Heart left ventricle (tissue), 16 donors: ENCODE results near the gene CTRB2. TPM values are rescaled to one million over a fixed set of nuclear protein-coding genes. Genes with fewer than 3 reads are reported as not detected.
A peak's percentile ranks its signal among the peaks of the same experiment; 100 is the strongest.

ENCODE experiments used
- ATAC-seq, 4 donors: fragments of 200-7000 bp; cut with Tn5 transposase; one replicate each; pipeline ENCODE4 v1.9.1; 2020 to 2022; ENCODE audit warnings: moderate library complexity in 4 of 4, mild to moderate bottlenecking in 3 of 4, moderate number of reproducible peaks in 1 of 4
- DNase-seq, 5 donors: peaks; one replicate each; pipeline ENCODE4 v3.0.0-alpha.2; 2020
- H3K27ac ChIP-seq, 12 donors: fragments of 200-600 bp; sonication (generic) in 4 of 12; one replicate each; pipeline versions ENCODE4 v1.5.0 to v1.8.0; 2016 to 2022; ENCODE audit warnings: mild to moderate bottlenecking in 2 of 12
- H3K27me3 ChIP-seq, 9 donors: fragments of 200-600 bp; sonication (generic) in 2 of 9; one replicate each; pipeline versions ENCODE4 v1.5.1 to v1.8.0; 2016 to 2022; ENCODE audit warnings: mild to moderate bottlenecking in 3 of 9
- H3K36me3 ChIP-seq, 9 donors: fragments of 200-600 bp; sonication (generic) in 2 of 9; one replicate each; pipeline versions ENCODE4 v1.5.0 to v1.8.0; 2018 to 2022; ENCODE audit warnings: mild to moderate bottlenecking in 2 of 9
- H3K4me1 ChIP-seq, 12 donors: fragments of 200-600 bp; sonication (generic) in 4 of 12; one replicate each; pipeline versions ENCODE4 v1.5.0 to v1.8.0; 2016 to 2022; ENCODE audit warnings: mild to moderate bottlenecking in 3 of 12
- H3K4me3 ChIP-seq, 12 donors: fragments of 200-600 bp; sonication (generic) in 4 of 12; one replicate each; pipeline versions ENCODE4 v1.5.0 to v1.8.0; 2017 to 2022; ENCODE audit warnings: mild to moderate bottlenecking in 9 of 12, moderate library complexity in 4 of 12
- H3K9me3 ChIP-seq, 12 donors: fragments of 200-600 bp; sonication (generic) in 4 of 12; one replicate each; pipeline versions ENCODE4 v1.5.0 to v1.8.0; 2016 to 2022; ENCODE audit warnings: mild to moderate bottlenecking in 1 of 12
- POLR2A ChIP-seq, 2 donors: fragments of 450-650 bp; IDR thresholded peaks; one replicate each; pipeline ENCODE4 v1.6.1; 2017; ENCODE audit warnings: antibody characterized with exemption in 2 of 2, mild to moderate bottlenecking in 2 of 2, moderate library complexity in 2 of 2
- WGBS, 4 donors: extraction: QIAGEN DNeasy Blood & Tissue Kit in 2 of 4; methylation state at CpG; one replicate each; pipeline versions ENCODE4 v1.1.5 to v1.1.7; 2013 to 2018; 5-methylcytosine and 5-hydroxymethylcytosine counted together
- intact Hi-C, 10 donors: fragments of 100-400 bp; cut with DNase I; formaldehyde crosslinking; loops; one replicate each; pipeline versions ENCODE4 v1.11.1 to v1.14.2; 2022
- polyA plus RNA-seq, 2 donors: library from polyadenylated mRNA; stranded (reverse); fragments of 200-250 nt; gene quantifications; one replicate each; pipeline ENCODE4 v1.2.3, GENCODE V29; 2013
- total RNA-seq, 9 donors: library from RNA; depleted of rRNA in 2 of 9; stranded (reverse); fragments of >200 nt in 2 of 9; fragmentation: NEBNext Ultra II Directional in 3 of 9; extraction: Animal tissue kit (Norgen Biotek cat#: 25700) in 3 of 9; gene quantifications; one replicate each; pipeline versions ENCODE4 v1.1.0 to v1.2.4, GENCODE V29; 2016 to 2023
- TF ChIP-seq, protein P1 (sequence below), 12 donors: fragments of 200-600 bp; sonication (generic) in 4 of 12; IDR thresholded peaks; one replicate each; pipeline versions ENCODE4 v1.5.0 to v1.8.0; 2018 to 2022; ENCODE audit warnings: antibody characterized with exemption in 12 of 12, mild to moderate bottlenecking in 5 of 12
- donor health status: ischemic (EF 13 %, LVEDD 7.1; RV severe dilation, severe dysfunction).
- donor health status: healthy with polysubstance abuse.
- donor health status: DM: no; HTN: yes; CAD: no.
- donor health status: DM: no; HTN: no; CAD: no.
- donor health status: ischemic (EF 25% LVEDD 6.9; RV normal size, moderate dysfunction).
- donor health status: ischemic (EF 25% LVEDD 5.7; RV mildly dilated, moderate dysfunction).
- donor health status: healthy.
- donor health status: DM: yes; HTN: yes; CAD: no.
- donor health status: ischemic (EF 35%, LVEDD 5.7; RV mildly dilated, moderate dysfunction).
- donor health status: nonischemic (EF 11% LVEDD 7.7; RV severe dilation, severe dysfunction).
- donor health status: DM: yes; HTN: yes; CAD: no.
- donor health status: PGD.
- donor health status: ischemic (EF 29% LVEDD 5.4; RV normal size, mild dysfunction).
- donor health status: nonischemic (EF 23%, LVEDD 6.1; RV moderate dilation, normal function).

Gene CTRB2
- total and polyA plus RNA-seq, 11 donors, result 0.51 to 3.7 (median 2.5) TPM; not detected in 5

DNA sequence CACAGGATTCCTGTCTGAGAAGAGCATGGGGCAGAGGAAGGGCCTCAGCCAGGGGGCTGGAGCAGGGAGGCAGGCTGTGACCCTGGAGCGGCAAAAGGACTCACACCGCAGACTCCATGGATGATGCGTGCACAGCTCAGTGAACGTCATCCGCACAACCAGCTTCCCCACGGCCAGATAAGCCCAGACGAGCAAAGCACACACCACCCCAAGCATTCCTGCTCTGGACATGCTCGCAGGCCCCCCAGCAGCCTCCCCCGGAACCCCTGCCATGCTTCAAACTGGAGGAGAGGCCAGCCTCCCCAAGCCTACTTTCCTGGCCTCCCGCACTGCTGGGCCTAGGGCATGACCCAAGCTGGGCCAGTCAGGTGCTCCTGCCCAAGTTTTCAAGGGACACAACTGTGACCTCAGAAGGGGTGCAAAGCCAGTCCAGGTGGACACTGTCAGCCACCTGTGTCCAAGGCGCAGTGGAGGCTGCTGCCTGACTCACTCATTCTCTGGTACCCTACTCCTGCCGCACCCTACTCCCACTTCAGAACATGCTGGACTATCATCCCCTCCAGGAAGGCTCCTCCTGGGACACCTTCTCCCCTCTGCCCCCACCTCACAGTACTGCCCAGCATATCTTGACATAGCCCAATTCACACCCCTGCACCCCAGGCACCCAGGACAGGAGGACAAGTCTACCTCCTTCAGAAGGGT lies 39.7 kb upstream of the CTRB2 start:
- H3K4me1 ChIP-seq, result peaks cover 34 to 95% (median 79%) of the 10 kb centered on the region in 12 donors
- H3K27ac ChIP-seq, result peak overlapping the region in 11 of 12 donors; percentile 86 to 99 (median 95)
- ATAC-seq (no peak), DNase-seq (peak in 1 of 5 donors; percentile 53)
- WGBS, 4 donors, result 66 to 95% (median 71%) methylated on average over 8 to 12 of the region's 12 CpGs
- no peak for TF ChIP-seq POLR2A (IDR thresholded peaks at IDR 0.05)
- TF ChIP-seq, protein P1, sequence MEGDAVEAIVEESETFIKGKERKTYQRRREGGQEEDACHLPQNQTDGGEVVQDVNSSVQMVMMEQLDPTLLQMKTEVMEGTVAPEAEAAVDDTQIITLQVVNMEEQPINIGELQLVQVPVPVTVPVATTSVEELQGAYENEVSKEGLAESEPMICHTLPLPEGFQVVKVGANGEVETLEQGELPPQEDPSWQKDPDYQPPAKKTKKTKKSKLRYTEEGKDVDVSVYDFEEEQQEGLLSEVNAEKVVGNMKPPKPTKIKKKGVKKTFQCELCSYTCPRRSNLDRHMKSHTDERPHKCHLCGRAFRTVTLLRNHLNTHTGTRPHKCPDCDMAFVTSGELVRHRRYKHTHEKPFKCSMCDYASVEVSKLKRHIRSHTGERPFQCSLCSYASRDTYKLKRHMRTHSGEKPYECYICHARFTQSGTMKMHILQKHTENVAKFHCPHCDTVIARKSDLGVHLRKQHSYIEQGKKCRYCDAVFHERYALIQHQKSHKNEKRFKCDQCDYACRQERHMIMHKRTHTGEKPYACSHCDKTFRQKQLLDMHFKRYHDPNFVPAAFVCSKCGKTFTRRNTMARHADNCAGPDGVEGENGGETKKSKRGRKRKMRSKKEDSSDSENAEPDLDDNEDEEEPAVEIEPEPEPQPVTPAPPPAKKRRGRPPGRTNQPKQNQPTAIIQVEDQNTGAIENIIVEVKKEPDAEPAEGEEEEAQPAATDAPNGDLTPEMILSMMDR (IDR thresholded peaks at IDR 0.05), result no peak
- H3K27me3 ChIP-seq, result peaks cover 0 to 32% (median 0%) of the 10 kb centered on the region in 9 donors
- no peak overlapping the region for H3K4me3 ChIP-seq
- H3K9me3 ChIP-seq, result no peaks in the 10 kb centered on the region
- intact Hi-C loops, result loop anchor here in 1 of 10 donors (5.0 kb wide), 1 partner anchor 61 kb away; no protein-coding TSS in a partner anchor
- H3K36me3 ChIP-seq, result peaks cover 0 to 14% (median 8%) of the 10 kb centered on the region in 9 donors

DNA sequence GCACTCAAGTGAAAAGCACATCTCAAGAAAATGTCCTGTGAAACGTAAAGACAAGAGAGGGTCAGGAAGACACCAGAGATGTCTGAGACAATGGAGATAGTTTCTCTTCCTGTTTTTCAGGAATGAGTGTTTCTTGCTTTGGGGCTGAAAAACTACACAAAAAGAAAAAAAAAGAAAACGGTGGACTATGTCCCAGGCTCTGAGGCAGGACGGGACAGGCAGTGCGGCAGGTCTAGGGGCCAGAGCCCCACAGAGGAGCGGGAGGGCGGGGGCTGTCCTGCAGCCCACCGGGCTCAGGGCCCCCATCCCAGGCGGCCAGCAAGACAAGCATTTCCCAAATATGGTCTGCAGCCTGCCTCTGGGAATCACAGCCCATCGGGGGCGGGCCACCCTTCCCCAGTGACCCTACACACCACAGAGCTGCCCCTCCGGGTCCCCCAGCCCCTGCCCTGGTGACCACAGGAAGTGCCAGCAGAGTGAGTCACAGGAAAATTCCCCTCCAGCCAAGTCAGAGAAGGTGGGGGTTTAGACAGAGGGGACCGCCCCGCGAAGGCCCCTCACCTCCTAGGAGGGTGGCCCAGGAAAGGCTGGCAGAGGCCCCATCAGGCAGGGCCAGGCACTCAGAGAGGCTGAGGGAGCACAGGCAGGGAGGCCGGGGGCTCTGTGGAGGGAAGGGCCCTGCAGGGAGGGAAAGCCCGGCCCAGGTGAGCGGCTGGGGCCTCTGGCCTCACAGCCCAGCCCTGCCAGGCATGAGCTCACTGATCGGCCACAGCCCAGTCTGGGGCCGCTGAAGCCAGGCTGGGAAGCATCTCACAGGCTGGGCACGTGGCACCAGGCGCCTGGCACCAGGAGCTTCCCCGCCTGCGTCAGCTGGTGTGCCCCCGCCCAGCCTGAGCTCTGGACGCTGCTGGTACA lies 38.1 kb upstream of the CTRB2 start:
- Histone ChIP-seq H3K4me1 (peaks cover 34 to 100% (median 79%) of the 10 kb centered on the region in 12 donors), H3K36me3 (peaks cover 0 to 29% (median 20%) of the 10 kb centered on the region in 9 donors), H3K4me3 (peak overlapping the region in 6 of 12 donors; percentile 6 to 24 (median 16)), H3K27me3 (peaks cover 0 to 18% (median 0%) of the 10 kb centered on the region in 9 donors), H3K9me3 (no peaks in the 10 kb centered on the region), H3K27ac (peak overlapping the region; percentile 60 to 99 (median 94))
- TF ChIP-seq POLR2A (IDR thresholded peaks at IDR 0.05), result peak in 1 of 2 donors; percentile 33
- TF ChIP-seq, protein P1 (IDR thresholded peaks at IDR 0.05), result no peak
- intact Hi-C loops, result loop anchor here in 1 of 10 donors (5.0 kb wide), 1 partner anchor 62 kb away; no protein-coding TSS in a partner anchor
- peak; percentile 81 to 83 (median 83) for ATAC-seq
- peak; percentile 87 to 96 (median 88) for DNase-seq
- 12 to 19% (median 14%) methylated on average over 17 to 25 of the region's 25 CpGs for WGBS, 4 donors

DNA sequence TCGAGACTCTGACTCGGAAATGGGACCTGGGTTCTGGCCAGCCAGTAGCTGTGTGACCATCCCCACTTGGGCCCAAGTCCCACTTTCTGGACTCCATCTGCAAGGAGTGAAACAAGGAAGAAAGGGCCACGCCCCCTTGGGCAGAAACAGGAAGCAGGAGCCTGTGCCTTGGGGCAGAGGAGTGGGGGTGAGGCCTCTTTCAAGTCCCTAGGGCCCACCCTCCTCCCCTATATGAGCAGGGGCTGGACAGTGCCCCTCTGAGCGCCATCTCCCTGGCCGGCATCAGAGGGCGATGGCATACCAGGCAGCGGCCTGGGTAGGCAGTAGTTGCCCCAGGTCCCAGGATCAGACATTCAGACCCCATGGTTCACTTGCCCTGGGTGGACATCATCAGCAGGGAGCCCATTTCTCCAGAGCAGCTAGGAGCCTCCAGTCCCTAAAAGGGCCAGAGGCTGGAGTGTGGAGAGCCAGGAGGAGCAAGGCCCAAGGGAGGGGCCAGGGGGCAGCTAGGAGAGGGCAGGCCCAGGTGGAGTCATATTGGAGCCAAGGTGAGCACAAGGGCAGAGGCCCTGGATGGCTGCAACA lies 37.4 kb upstream of the CTRB2 start:
- no peaks in the 10 kb centered on the region for H3K9me3 ChIP-seq
- WGBS, 4 donors, result 46 to 54% (median 50%) methylated on average over 5 to 7 of the region's 7 CpGs
- H3K4me1 ChIP-seq, result peaks cover 30 to 100% (median 79%) of the 10 kb centered on the region in 12 donors
- TF ChIP-seq, protein P1 (IDR thresholded peaks at IDR 0.05), result no peak
- no peak for TF ChIP-seq POLR2A (IDR thresholded peaks at IDR 0.05)
- peaks cover 0 to 30% (median 21%) of the 10 kb centered on the region in 9 donors for H3K36me3 ChIP-seq
- peaks cover 0 to 10% (median 0%) of the 10 kb centered on the region in 9 donors for H3K27me3 ChIP-seq
- ATAC-seq (no peak), DNase-seq (peak; percentile 67 to 81 (median 71))
- peak overlapping the region; percentile 60 to 99 (median 94) for H3K27ac ChIP-seq
- H3K4me3 ChIP-seq, result peak overlapping the region in 3 of 12 donors; percentile 2 to 24 (median 6)
- intact Hi-C loops, result no loop called here
